ENCODE results near the gene TAS1R1. TPM values are rescaled to one million over a fixed set of nuclear protein-coding genes. Genes with fewer than 3 reads are reported as not detected.

TAS1R1 gene
- total RNA-seq, 1 donor from 2014 or later = not detected

- H3K4me1 Mint-ChIP-seq = no peaks in the 10 kb centered on the region
- H3K36me3 Mint-ChIP-seq (ENCODE audit: low read depth) = no peaks in the 10 kb centered on the region
- CTCF ChIA-PET = no interaction called here
- DNase-seq = no peak
- no peak for TF ChIP-seq CTCF (IDR thresholded peaks at IDR 0.05)
- H3K4me3 Mint-ChIP-seq = no peak overlapping the region
- no peak overlapping the region for H3K27ac Mint-ChIP-seq
- no peak for ATAC-seq (ENCODE audit: low read depth)
- peaks cover 9% of the 10 kb centered on the region for H3K27me3 Mint-ChIP-seq
- intact Hi-C loops (cut with micrococcal nuclease) = no loop called here
- H3K9me3 Mint-ChIP-seq = no peaks in the 10 kb centered on the region
- POLR2A ChIA-PET = no interaction called here
These were observed 17.7 kb downstream of the TAS1R1 start for GRCh38 chr1:6572653-6573383.

GRCh38 chr1:6574025-6574620 lies 19.0 kb downstream of the TAS1R1 start:
- Mint-ChIP-seq H3K4me1 (peaks cover 2% of the 10 kb centered on the region), H3K9me3 (no peaks in the 10 kb centered on the region), H3K36me3 (ENCODE audit: low read depth) (no peaks in the 10 kb centered on the region), H3K27ac (no peak overlapping the region), H3K27me3 (peaks cover 4% of the 10 kb centered on the region), H3K4me3 (no peak overlapping the region)
- intact Hi-C loops (cut with micrococcal nuclease) = no loop called here
- DNase-seq (no peak), ATAC-seq (ENCODE audit: low read depth) (no peak)
- no peak for TF ChIP-seq CTCF (IDR thresholded peaks at IDR 0.05)
- POLR2A ChIA-PET = no interaction called here
- CTCF ChIA-PET = no interaction called here

GRCh38 chr1:6574818-6575217 lies 19.7 kb downstream of the TAS1R1 start:
- POLR2A ChIA-PET = no interaction called here
- Mint-ChIP-seq H3K27me3 (no peaks in the 10 kb centered on the region), H3K4me3 (no peak overlapping the region), H3K9me3 (no peaks in the 10 kb centered on the region), H3K27ac (no peak overlapping the region), H3K36me3 (ENCODE audit: low read depth) (no peaks in the 10 kb centered on the region), H3K4me1 (peaks cover 9% of the 10 kb centered on the region)
- intact Hi-C loops (cut with micrococcal nuclease) = no loop called here
- CTCF ChIA-PET = no interaction called here
- ATAC-seq (ENCODE audit: low read depth) (no peak), DNase-seq (no peak)
- TF ChIP-seq CTCF (IDR thresholded peaks at IDR 0.05) = no peak

GRCh38 chr1:6577831-6578525 lies 22.9 kb downstream of the TAS1R1 start:
- peaks cover 35% of the 10 kb centered on the region for H3K4me1 Mint-ChIP-seq
- peaks cover 8% of the 10 kb centered on the region for H3K36me3 Mint-ChIP-seq (ENCODE audit: low read depth)
- intact Hi-C loops (cut with micrococcal nuclease) = no loop called here
- ChIA-PET POLR2A (interaction anchor here (1.2 to 1.3 kb wide), 2 partner anchors 23 to 25 kb away, joined by 6 read pairs; partner anchors contain the start of genes KLHL21 and NOL9), CTCF (no interaction called here)
- H3K4me3 Mint-ChIP-seq = no peak overlapping the region
- no peaks in the 10 kb centered on the region for H3K27me3 Mint-ChIP-seq
- no peak for TF ChIP-seq CTCF (IDR thresholded peaks at IDR 0.05)
- ATAC-seq (ENCODE audit: low read depth) (no peak), DNase-seq (no peak)
- no peak overlapping the region for H3K27ac Mint-ChIP-seq
- no peaks in the 10 kb centered on the region for H3K9me3 Mint-ChIP-seq
